GM21619 (cell line): ENCODE results near the gene ARL8B.

Experiments
- ATAC-seq: cut with Tn5 transposase; IDR thresholded peaks from one replicate; pipeline ENCODE4 v1.9.1; 2021; ENCODE audit not compliant: unreplicated experiment

The ARL8B gene

GRCh38 chr3:5205165-5205941 is 83.3 kb downstream of the ARL8B start:
- ATAC-seq = peak; percentile 98

DNA sequence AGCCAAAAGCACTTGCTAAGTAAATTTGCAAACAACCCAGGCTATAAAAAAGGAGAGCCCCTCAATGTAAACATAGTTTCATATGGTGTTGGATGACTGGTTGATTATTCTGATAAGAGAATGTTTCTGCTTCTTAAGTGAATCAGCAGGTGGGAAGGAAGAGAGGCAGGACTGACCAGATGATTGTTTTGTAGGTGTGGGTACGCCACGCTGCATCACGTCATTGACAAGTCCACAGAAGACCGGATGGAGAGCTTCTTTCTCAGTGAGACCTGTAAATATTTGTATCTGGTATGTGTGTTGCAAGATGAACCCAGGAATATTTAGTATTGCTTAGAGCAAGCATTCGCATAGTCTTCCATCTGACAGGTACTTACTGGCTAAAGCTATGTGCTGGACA is 88.8 kb downstream of the ARL8B start:
- no peak for ATAC-seq

GRCh38 chr3:5212628-5213573 is 90.8 kb downstream of the ARL8B start:
- ATAC-seq = no peak

GRCh38 chr3:5213574-5213966 is 91.5 kb downstream of the ARL8B start:
- no peak for ATAC-seq

DNA sequence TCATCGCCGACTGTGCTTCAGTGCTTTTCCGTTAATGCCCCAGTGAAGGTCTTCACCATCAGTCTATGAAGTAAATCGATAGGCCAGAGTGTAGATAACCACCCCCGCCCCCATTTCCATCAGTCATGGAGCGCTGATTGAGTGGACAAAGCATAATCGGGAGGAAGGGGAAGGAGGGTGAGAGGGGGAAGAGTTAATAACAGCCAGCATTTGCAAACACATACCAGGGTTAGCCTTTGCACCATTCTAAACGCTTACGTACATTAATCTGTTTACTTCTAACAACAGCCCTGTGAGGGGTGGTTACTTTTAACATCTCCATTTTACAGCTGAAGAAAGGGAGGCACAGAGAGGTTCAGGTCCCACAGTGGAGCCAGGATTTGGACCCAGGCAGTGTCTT is 92.3 kb downstream of the ARL8B start:
- ATAC-seq = no peak

DNA sequence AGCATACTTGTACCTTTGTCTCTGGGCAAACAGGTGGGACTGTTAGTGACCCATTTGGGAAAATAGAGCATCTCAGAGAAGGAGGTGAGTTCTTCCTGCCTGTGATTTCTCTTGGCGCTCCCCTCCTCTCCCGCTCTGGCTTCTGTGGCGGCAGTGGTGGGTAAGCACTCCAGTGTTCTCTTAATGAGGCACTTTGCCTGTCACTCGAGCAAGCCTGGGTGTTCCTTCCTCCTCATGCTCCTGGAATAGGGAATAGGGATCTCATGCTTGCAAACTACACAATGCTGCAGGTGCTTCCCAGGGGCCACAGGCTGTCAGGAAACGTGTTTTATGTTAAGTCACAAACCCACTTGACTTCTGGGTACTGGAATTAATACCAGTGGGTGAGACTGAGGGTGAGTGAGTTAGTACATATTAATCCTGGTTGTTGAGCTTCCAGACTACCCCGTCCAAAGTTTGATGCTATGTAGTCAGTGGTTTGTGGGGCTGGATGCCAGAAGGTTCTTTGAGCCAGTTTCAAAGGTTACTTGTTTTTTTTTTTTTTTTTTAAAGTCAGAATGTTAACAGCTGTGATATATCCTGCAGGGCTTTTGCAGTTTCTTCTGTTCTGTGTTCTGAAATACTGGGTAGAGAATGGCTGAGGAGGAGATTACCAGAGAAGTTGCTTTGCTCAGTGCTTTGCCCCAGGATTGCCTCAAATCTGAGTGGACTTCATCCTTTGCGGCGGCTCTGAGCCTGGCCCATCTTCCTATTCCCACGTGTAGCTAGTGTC is 95.9 kb downstream of the ARL8B start:
- no peak for ATAC-seq

- ATAC-seq = no peak
Observed at GRCh38 chr3:5218815-5219214, 96.7 kb downstream of the ARL8B start.

- ATAC-seq = no peak
Observed at GRCh38 chr3:5219216-5219615, 97.1 kb downstream of the ARL8B start.

DNA sequence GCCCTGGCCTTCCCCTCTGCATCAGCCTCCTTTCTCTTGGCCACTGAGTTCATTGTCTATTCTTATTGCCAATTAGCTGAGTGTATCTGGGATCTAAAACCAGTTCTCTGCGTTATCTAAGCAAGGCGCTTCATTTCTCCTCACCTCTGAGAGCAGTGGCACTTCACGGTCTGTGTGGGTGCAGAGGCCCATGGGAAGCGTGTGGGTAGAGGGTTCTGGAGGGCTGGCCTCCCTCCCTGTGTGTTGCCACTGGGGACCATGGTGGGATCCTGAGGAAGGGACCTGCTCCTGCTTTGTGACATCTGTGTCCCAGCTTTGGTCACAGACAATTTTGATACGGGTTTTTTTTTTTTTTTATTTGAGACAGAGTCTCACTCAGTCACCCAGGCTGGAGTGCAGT is 98.1 kb downstream of the ARL8B start:
- no peak for ATAC-seq

- ATAC-seq = no peak
Observed at GRCh38 chr3:5220667-5221431, 98.8 kb downstream of the ARL8B start.

GRCh38 chr3:5221701-5222100 is 99.6 kb downstream of the ARL8B start:
- ATAC-seq = no peak

- ATAC-seq = no peak
Observed at GRCh38 chr3:5222283-5223005, 100.4 kb downstream of the ARL8B start.

- peak; percentile 49 for ATAC-seq
Observed at GRCh38 chr3:5226783-5227182, 104.7 kb downstream of the ARL8B start.

GRCh38 chr3:5227812-5228211 is 105.7 kb downstream of the ARL8B start:
- no peak for ATAC-seq

DNA sequence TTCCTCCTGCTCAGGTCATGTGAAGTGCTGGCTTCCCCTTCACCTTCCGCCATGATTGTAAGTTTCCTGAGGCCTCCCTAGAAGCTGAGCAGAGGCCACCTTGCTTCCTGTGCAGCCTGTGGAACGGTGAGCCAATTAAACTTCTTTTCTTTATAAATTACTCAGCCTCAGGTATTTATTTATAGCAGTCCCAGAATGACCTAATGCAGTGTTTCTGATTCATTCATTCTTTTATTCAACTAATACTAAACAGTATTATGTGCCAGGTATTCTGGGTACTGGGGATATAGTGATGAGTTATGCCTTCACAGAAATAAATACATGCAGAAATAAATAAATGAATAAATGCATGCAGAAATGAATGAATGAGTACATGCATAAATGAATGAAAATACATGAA is 107.3 kb downstream of the ARL8B start:
- no peak for ATAC-seq
